Tibial nerve (tissue), 4 donors: ENCODE measurements around the gene ESCO1.

ENCODE experiments used
- CTCF ChIP-seq, 5 experiments: fragments of 200-600 bp in 3 of 5; fragments of 450-650 bp in 2 of 5; sonication (generic) in 3 of 5; IDR thresholded peaks; one replicate each; pipeline ENCODE4 v1.5.1; 2016 to 2019; ENCODE audit warnings: antibody characterized with exemption in 5 of 5, mild to moderate bottlenecking in 3 of 5, moderate library complexity in 2 of 5
- EP300 ChIP-seq, 2 donors: sonication (generic); formaldehyde crosslinking; IDR thresholded peaks; one replicate each; pipeline ENCODE4 v1.6.1; 2017; ENCODE audit warnings: antibody characterized with exemption in 2 of 2, mild to moderate bottlenecking in 1 of 2
- POLR2A ChIP-seq, 2 donors: fragments of 450-650 bp; IDR thresholded peaks; one replicate each; pipeline ENCODE4 v1.6.1; 2017; ENCODE audit warnings: antibody characterized with exemption in 2 of 2, mild to moderate bottlenecking in 2 of 2, moderate library complexity in 2 of 2

- no peak for TF ChIP-seq POLR2A (IDR thresholded peaks at IDR 0.05)
- TF ChIP-seq CTCF (IDR thresholded peaks at IDR 0.05), result no peak
- TF ChIP-seq EP300 (IDR thresholded peaks at IDR 0.05), result no peak
These were observed 86.8 kb downstream of the ESCO1 start for GRCh38 chr18:21513741-21514140.
